Activated T-helper 2 cell treated with anti-CD3 and anti-CD28 coated beads, Interferon-gamma antibody, Interleukin-2, Interleukin-4, amounts not matched to agents 10 μg/mL and 5 μg/mL and 100 μg/mL, durations not matched to agents 14 hours and 24 hours and 36 hours (primary cell): Measurements from ENCODE around the gene DST. TPM values are rescaled to one million over a fixed set of nuclear protein-coding genes. Genes with fewer than 3 reads are reported as not detected.

ENCODE experiments used
- DNase-seq: peaks from one replicate; pipeline ENCODE4 v3.0.0; 2021; ENCODE audit warnings: low spot score
- H3K27ac Mint-ChIP-seq: one replicate; pipeline ENCODE4 v1.8.0; 2021; ENCODE audit warnings: mixed read lengths
- H3K27me3 Mint-ChIP-seq: one replicate; pipeline ENCODE4 v1.8.0; 2021; ENCODE audit warnings: low read depth, mixed read lengths
- H3K36me3 Mint-ChIP-seq: one replicate; pipeline ENCODE4 v1.8.0; 2021; ENCODE audit warnings: low read depth, mixed read lengths
- H3K4me1 Mint-ChIP-seq: one replicate; pipeline ENCODE4 v1.8.0; 2021; ENCODE audit warnings: low read depth, mixed read lengths
- H3K4me3 Mint-ChIP-seq: one replicate; pipeline ENCODE4 v1.8.0; 2021; ENCODE audit warnings: low read depth, mild to moderate bottlenecking, moderate library complexity, mixed read lengths
- H3K9me3 Mint-ChIP-seq: one replicate; pipeline ENCODE4 v1.8.0; 2021; ENCODE audit warnings: mixed read lengths
- intact Hi-C: fragments of 100-400 bp; cut with micrococcal nuclease; formaldehyde crosslinking; loops from one replicate; pipeline ENCODE4 v1.15.1; 2023
- total RNA-seq: library from RNA; stranded (reverse); gene quantifications from 2 replicates; pipeline ENCODE4 v1.2.3, GENCODE V29; 2022

DST gene
- total RNA-seq, 1 donor from 2014 or later: 7.2 TPM

DNA sequence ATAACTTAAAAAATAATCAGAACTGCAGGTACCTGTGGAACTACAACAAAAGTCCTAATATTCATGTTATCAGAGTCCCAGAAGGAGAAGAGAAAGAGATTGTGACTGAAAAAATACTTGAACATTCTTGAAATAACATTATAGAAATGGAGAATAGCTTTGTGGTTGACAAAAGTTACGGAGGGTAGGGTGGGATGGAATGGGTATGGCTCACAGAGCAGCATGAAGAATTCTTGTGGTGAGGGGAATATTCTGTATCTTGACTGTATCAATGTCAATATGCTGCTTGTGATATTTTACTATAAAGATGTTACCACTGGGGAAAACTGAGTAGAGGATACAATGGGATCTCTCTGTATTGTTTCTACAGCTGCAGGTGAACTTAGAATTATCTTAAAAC is 122.5 kb downstream of the DST start:
- Mint-ChIP-seq H3K27me3 (peaks cover 2% of the 10 kb centered on the region), H3K27ac (no peak overlapping the region), H3K4me3 (no peak overlapping the region), H3K4me1 (no peaks in the 10 kb centered on the region), H3K9me3 (no peaks in the 10 kb centered on the region), H3K36me3 (no peaks in the 10 kb centered on the region)
- intact Hi-C loops: no loop called here
- no peak for DNase-seq

DNA sequence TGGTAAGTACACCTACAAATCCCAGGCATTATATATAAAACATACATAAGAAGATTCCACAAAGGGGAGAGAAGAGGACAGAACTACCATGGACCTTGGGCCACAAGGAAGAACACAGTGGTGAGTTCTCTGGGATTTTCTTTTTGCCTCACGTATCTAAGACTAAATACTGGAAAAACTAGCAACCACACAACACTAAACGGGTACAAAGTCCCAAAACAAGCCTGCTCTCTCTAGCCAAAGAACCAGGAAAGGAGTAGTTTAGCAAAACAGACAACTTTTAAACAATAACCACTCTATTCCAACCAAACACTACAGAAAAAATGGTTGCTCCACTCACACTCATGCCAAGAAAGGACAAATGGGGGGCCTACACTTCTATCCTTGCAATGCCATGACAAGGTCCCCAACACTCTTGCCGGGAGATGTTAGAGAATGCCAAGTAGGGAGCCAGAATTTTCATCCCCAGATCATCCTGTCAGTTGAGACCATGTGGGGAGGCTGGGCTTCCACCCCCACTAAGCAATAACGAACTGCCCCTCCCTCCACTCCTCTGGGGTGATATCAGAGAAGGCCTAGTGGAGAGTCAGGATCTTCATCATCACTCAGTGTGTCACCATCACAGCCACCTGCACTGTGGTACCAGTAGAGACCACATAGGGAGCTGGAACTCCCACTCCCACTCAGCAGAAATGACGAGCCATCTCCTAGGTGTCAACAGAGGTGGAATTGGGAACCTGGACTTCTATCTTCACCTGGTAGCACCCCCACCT is 123.5 kb downstream of the DST start:
- H3K4me3 Mint-ChIP-seq: no peak overlapping the region
- no peak overlapping the region for H3K27ac Mint-ChIP-seq
- no peaks in the 10 kb centered on the region for H3K9me3 Mint-ChIP-seq
- H3K36me3 Mint-ChIP-seq: no peaks in the 10 kb centered on the region
- H3K4me1 Mint-ChIP-seq: no peaks in the 10 kb centered on the region
- DNase-seq: no peak
- intact Hi-C loops: no loop called here
- H3K27me3 Mint-ChIP-seq: peaks cover 2% of the 10 kb centered on the region

DNA sequence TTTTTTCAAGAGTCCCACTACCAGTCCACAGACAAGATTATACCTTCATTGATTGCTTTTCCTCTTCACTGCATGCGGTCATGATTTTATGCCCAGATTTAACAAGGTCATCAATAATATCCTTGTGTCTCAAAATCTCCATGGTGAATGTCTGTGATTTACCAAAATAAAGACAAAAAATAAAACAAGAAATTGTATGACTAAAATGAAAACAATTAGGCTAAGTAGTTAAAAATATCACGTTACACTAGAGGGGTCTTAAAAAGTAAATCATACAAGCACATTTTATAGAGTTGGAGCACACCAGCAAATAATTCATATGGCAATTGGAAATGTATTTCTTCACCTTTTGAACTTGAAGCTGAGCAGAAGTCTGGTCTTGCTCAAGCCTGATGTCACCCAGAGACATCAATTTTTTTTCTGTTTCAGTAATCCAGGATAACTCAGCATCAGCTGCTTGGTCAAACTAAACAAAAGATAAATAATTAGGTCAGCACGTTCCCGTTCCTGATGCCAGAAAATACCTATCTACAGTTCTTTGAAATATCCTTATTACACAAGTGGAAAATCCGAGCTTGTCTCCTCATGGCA is 125.4 kb downstream of the DST start:
- intact Hi-C loops: no loop called here
- Mint-ChIP-seq H3K36me3 (no peaks in the 10 kb centered on the region), H3K4me1 (no peaks in the 10 kb centered on the region), H3K27ac (no peak overlapping the region), H3K4me3 (no peak overlapping the region), H3K9me3 (no peaks in the 10 kb centered on the region), H3K27me3 (peaks cover 2% of the 10 kb centered on the region)
- DNase-seq: no peak

GRCh38 chr6:56516003-56516402 is 126.7 kb downstream of the DST start:
- H3K36me3 Mint-ChIP-seq: no peaks in the 10 kb centered on the region
- H3K9me3 Mint-ChIP-seq: no peaks in the 10 kb centered on the region
- DNase-seq: no peak
- intact Hi-C loops: no loop called here
- H3K27me3 Mint-ChIP-seq: peaks cover 2% of the 10 kb centered on the region
- H3K4me1 Mint-ChIP-seq: no peaks in the 10 kb centered on the region
- H3K4me3 Mint-ChIP-seq: no peak overlapping the region
- no peak overlapping the region for H3K27ac Mint-ChIP-seq

- intact Hi-C loops: no loop called here
- Mint-ChIP-seq H3K4me1 (no peaks in the 10 kb centered on the region), H3K27ac (no peak overlapping the region), H3K9me3 (no peaks in the 10 kb centered on the region), H3K4me3 (no peak overlapping the region), H3K36me3 (no peaks in the 10 kb centered on the region), H3K27me3 (peaks cover 2% of the 10 kb centered on the region)
- no peak for DNase-seq
Measured at GRCh38 chr6:56515081-56515905, 127.4 kb downstream of the DST start.

GRCh38 chr6:56514395-56514794 is 128.3 kb downstream of the DST start:
- Mint-ChIP-seq H3K27ac (no peak overlapping the region), H3K4me1 (no peaks in the 10 kb centered on the region), H3K4me3 (no peak overlapping the region), H3K9me3 (no peaks in the 10 kb centered on the region), H3K27me3 (no peaks in the 10 kb centered on the region), H3K36me3 (no peaks in the 10 kb centered on the region)
- intact Hi-C loops: no loop called here
- no peak for DNase-seq

- DNase-seq: no peak
- Mint-ChIP-seq H3K27ac (no peak overlapping the region), H3K4me3 (no peak overlapping the region), H3K36me3 (no peaks in the 10 kb centered on the region), H3K9me3 (no peaks in the 10 kb centered on the region), H3K27me3 (no peaks in the 10 kb centered on the region), H3K4me1 (no peaks in the 10 kb centered on the region)
- intact Hi-C loops: no loop called here
Measured at GRCh38 chr6:56513631-56514030, 129.1 kb downstream of the DST start.

DNA sequence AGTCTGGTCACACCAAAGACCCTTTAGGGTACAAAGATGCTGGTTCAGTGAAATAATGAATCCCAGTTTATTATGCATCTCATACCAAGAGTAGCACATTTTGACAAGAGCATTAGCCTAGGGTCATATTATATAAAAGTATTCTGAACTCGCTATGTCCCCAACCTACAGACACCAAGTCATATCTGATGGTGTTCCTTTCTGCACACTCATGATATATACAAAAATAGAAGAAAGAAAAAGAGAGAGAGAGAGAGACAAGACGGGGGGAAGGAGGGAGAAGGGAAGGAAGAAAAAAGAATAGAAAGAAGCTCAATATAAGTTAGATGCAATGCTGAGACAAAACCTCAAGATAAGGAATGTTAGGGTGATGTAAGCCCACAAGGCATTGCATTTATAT is 131.1 kb downstream of the DST start:
- Mint-ChIP-seq H3K27me3 (no peaks in the 10 kb centered on the region), H3K4me3 (no peak overlapping the region), H3K4me1 (no peaks in the 10 kb centered on the region), H3K36me3 (no peaks in the 10 kb centered on the region), H3K27ac (no peak overlapping the region), H3K9me3 (no peaks in the 10 kb centered on the region)
- DNase-seq: no peak
- intact Hi-C loops: no loop called here

GRCh38 chr6:56510984-56511531 is 131.6 kb downstream of the DST start:
- Mint-ChIP-seq H3K27me3 (no peaks in the 10 kb centered on the region), H3K27ac (no peak overlapping the region), H3K9me3 (no peaks in the 10 kb centered on the region), H3K36me3 (no peaks in the 10 kb centered on the region), H3K4me1 (no peaks in the 10 kb centered on the region), H3K4me3 (no peak overlapping the region)
- DNase-seq: no peak
- intact Hi-C loops: no loop called here

DNA sequence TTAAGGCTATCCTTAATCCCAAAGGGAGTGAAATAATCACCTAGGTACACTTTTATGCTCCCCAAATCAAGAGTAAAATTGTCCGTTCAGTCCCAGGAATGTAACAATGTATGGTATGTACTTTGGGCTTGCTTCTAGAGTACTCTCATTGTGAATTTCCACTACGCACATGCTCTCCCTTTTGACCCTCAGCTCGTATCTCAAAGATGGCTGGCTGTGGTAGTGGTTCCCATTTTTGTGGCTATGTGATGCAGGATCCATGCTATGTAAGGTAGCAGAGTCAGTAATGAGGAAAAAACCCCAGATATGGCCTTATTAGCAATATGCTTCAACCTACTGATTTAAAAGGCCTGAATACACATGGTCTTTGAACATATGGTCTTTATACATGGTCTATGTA is 133.7 kb downstream of the DST start:
- Mint-ChIP-seq H3K4me3 (no peak overlapping the region), H3K9me3 (no peaks in the 10 kb centered on the region), H3K27ac (no peak overlapping the region), H3K4me1 (no peaks in the 10 kb centered on the region), H3K36me3 (no peaks in the 10 kb centered on the region), H3K27me3 (no peaks in the 10 kb centered on the region)
- DNase-seq: no peak
- intact Hi-C loops: no loop called here

DNA sequence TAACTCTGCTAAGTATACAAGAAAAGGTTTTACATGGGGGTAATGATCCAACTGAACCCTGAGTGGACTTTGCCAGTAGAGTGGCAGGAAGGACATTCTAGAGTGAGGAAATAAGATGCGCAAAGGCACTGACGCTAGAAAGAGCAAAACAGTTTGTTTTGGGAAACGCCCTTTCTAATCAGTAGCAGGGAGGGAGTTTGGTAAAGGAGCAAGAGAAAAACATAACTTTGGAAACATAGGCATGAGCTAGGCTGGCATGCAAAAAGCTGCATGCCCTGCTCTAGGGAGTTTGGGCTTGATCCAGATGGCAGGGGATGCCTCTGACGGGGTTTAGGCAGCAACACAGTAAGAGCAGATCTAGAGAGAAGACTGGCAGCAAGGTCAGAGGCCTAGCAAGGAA is 135.2 kb downstream of the DST start:
- no peaks in the 10 kb centered on the region for H3K27me3 Mint-ChIP-seq
- H3K27ac Mint-ChIP-seq: no peak overlapping the region
- H3K9me3 Mint-ChIP-seq: no peaks in the 10 kb centered on the region
- intact Hi-C loops: no loop called here
- no peaks in the 10 kb centered on the region for H3K36me3 Mint-ChIP-seq
- H3K4me3 Mint-ChIP-seq: no peak overlapping the region
- DNase-seq: no peak
- H3K4me1 Mint-ChIP-seq: no peaks in the 10 kb centered on the region

DNA sequence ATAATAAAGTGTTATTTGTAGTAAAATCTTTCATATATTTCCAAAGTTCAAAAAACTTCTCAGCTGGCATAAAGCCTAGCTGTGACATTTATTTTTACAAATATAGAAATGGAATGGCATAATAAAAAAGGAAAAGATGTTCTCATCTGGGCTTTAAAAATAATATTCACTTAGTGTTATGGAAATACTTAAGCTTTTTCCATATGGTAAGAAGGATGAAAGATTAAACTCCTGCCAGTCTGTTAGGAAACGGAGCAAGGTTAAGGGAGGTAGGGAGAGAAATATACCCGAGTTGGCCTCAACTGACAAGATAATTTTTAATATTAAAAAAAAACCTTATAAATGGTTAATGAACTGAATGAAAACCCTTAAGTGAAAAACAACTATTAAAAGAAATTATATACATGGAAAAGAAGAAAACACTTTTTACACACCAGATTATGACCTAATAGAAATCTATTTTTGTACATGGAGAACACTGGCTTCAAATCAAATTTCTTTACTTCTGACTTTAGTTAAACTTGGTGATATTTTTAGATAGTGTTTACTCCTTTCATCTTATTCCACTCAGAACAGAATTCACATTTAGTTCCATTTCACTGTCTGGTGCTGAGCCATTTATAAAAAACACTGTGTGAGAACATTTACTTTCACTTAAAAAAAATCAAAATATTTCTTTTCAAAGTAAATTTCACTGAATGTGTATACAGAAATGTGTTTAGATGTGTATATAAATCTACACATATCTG is 137.0 kb downstream of the DST start:
- intact Hi-C loops: no loop called here
- Mint-ChIP-seq H3K9me3 (no peaks in the 10 kb centered on the region), H3K4me1 (no peaks in the 10 kb centered on the region), H3K36me3 (no peaks in the 10 kb centered on the region), H3K27me3 (no peaks in the 10 kb centered on the region), H3K4me3 (no peak overlapping the region), H3K27ac (no peak overlapping the region)
- DNase-seq: no peak
